ENCODE measurements around the gene GPR108. TPM values are rescaled to one million over a fixed set of nuclear protein-coding genes. Genes with fewer than 3 reads are reported as not detected.

GPR108 gene
- total RNA-seq, 2 experiments from 2014 or later: 63.2 to 88.3 TPM

GRCh38 chr19:6719540-6719861 is 17.9 kb downstream of the GPR108 start:
- H3K4me2 ChIP-seq (ENCODE audit: low read length): no peak overlapping the region
- no peak for TF ChIP-seq CTCF (conservative IDR thresholded peaks at IDR 0.05; ENCODE audit: low read length)
- TF ChIP-seq EZH2phosphoT487 (IDR thresholded peaks at IDR 0.05; ENCODE audit: borderline replicate concordance, low read depth, low read length): no peak
- peaks cover 50% of the 10 kb centered on the region for H3K4me1 ChIP-seq (ENCODE audit: insufficient read depth, low read length, poor library complexity, severe bottlenecking)
- no peak for DNase-seq (ENCODE audit: low spot score)
- no peak overlapping the region for H3K27ac ChIP-seq (ENCODE audit: low read depth, low read length, poor library complexity, severe bottlenecking)
- H3K9me2 ChIP-seq (ENCODE audit: insufficient read depth, low read length): no peaks in the 10 kb centered on the region
- BruUV-seq (replicated peaks): no TSS peak
- H3K4me3 ChIP-seq (ENCODE audit: low read depth, low read length, poor library complexity, severe bottlenecking): no peak overlapping the region
- no peaks in the 10 kb centered on the region for H3K9me3 ChIP-seq (ENCODE audit: low read length)
- H3K79me2 ChIP-seq (ENCODE audit: insufficient read depth, low read depth, low read length): no peaks in the 10 kb centered on the region
- intact Hi-C loops (cut with micrococcal nuclease; ENCODE audit: unreplicated experiment): loop anchor here (2.0 kb wide), 1 partner anchor 203 kb away; no protein-coding TSS in a partner anchor
- ChIA-PET POLR2A (no interaction called here), CTCF (ENCODE audit: unreplicated experiment) (no interaction called here)
- no peaks in the 10 kb centered on the region for H3K36me3 ChIP-seq (ENCODE audit: insufficient read depth, low read length)
- no peak overlapping the region for H2AFZ ChIP-seq (ENCODE audit: low read length)
- H4K20me1 ChIP-seq (ENCODE audit: insufficient read depth, low read length): no peaks in the 10 kb centered on the region

- Histone ChIP-seq H3K27ac (ENCODE audit: low read depth, low read length, poor library complexity, severe bottlenecking) (no peak overlapping the region), H3K79me2 (ENCODE audit: insufficient read depth, low read depth, low read length) (no peaks in the 10 kb centered on the region), H3K9me2 (ENCODE audit: insufficient read depth, low read length) (no peaks in the 10 kb centered on the region), H3K4me1 (ENCODE audit: insufficient read depth, low read length, poor library complexity, severe bottlenecking) (peaks cover 47% of the 10 kb centered on the region), H2AFZ (ENCODE audit: low read length) (no peak overlapping the region), H4K20me1 (ENCODE audit: insufficient read depth, low read length) (no peaks in the 10 kb centered on the region), H3K9me3 (ENCODE audit: low read length) (no peaks in the 10 kb centered on the region), H3K4me3 (ENCODE audit: low read depth, low read length, poor library complexity, severe bottlenecking) (no peak overlapping the region), H3K36me3 (ENCODE audit: insufficient read depth, low read length) (no peaks in the 10 kb centered on the region), H3K4me2 (ENCODE audit: low read length) (no peak overlapping the region)
- TF ChIP-seq CTCF (conservative IDR thresholded peaks at IDR 0.05; ENCODE audit: low read length) (no peak), EZH2phosphoT487 (IDR thresholded peaks at IDR 0.05; ENCODE audit: borderline replicate concordance, low read depth, low read length) (no peak)
- DNase-seq (ENCODE audit: low spot score): peak; percentile 86
- CTCF ChIA-PET (ENCODE audit: unreplicated experiment): no interaction called here
- POLR2A ChIA-PET: no interaction called here
- BruUV-seq (replicated peaks): no TSS peak
- intact Hi-C loops (cut with micrococcal nuclease; ENCODE audit: unreplicated experiment): loop anchor here (2.0 kb wide), 1 partner anchor 202 kb away; no protein-coding TSS in a partner anchor
Measured at GRCh38 chr19:6718741-6719539, 18.4 kb downstream of the GPR108 start.

DNA sequence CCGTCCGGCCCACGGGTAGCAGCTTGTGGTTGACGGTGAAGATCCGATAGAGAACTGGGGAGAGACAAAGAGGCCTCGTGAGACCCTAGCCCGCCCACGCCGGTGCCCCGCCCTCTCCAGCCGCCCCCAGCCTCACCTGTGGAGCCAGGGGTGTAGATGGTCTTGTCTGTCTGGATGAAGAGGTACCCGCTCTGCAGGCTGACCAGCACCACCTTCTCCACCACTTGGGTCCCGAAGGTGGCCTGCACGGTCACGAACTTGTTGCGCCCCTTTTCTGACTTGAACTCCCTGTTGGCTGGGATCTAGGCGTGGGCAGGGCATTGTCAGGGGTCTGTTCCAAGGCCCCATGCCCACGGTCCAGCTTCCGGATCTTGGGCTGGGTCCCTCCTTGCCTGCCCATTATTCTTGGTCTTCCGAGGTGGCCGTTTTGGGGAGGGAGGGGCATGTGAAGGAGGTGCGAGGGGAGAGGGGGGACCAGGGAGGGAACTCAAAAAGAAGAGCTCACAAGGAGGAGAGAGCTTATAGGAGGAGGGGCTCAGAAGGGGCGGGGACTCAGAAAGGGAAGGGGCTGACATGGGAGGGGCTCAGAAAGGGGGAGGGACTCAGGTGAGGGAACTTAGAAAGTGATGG is 19.2 kb downstream of the GPR108 start:
- DNase-seq (ENCODE audit: low spot score): no peak
- H4K20me1 ChIP-seq (ENCODE audit: insufficient read depth, low read length): no peaks in the 10 kb centered on the region
- no peak for TF ChIP-seq EZH2phosphoT487 (IDR thresholded peaks at IDR 0.05; ENCODE audit: borderline replicate concordance, low read depth, low read length)
- TF ChIP-seq CTCF (conservative IDR thresholded peaks at IDR 0.05; ENCODE audit: low read length): no peak
- no peaks in the 10 kb centered on the region for H3K9me2 ChIP-seq (ENCODE audit: insufficient read depth, low read length)
- no peak overlapping the region for H3K4me2 ChIP-seq (ENCODE audit: low read length)
- peaks cover 40% of the 10 kb centered on the region for H3K4me1 ChIP-seq (ENCODE audit: insufficient read depth, low read length, poor library complexity, severe bottlenecking)
- no TSS peak for BruUV-seq (replicated peaks)
- H3K4me3 ChIP-seq (ENCODE audit: low read depth, low read length, poor library complexity, severe bottlenecking): no peak overlapping the region
- intact Hi-C loops (cut with micrococcal nuclease; ENCODE audit: unreplicated experiment): loop anchor here (2.0 kb wide), 1 partner anchor 201 kb away; no protein-coding TSS in a partner anchor
- no peaks in the 10 kb centered on the region for H3K79me2 ChIP-seq (ENCODE audit: insufficient read depth, low read depth, low read length)
- CTCF ChIA-PET (ENCODE audit: unreplicated experiment): no interaction called here
- no peak overlapping the region for H3K27ac ChIP-seq (ENCODE audit: low read depth, low read length, poor library complexity, severe bottlenecking)
- H2AFZ ChIP-seq (ENCODE audit: low read length): no peak overlapping the region
- no peaks in the 10 kb centered on the region for H3K36me3 ChIP-seq (ENCODE audit: insufficient read depth, low read length)
- POLR2A ChIA-PET: interaction anchor here (0.8 kb wide), 1 partner anchor 175 kb away, joined by 7 read pairs; no protein-coding TSS in a partner anchor
- no peaks in the 10 kb centered on the region for H3K9me3 ChIP-seq (ENCODE audit: low read length)
